ENCODE results near the gene RABL6.
"Not testable (repeated sequence)": the region's sequence is repeated elsewhere in the genome, so short reads cannot be mapped to it uniquely, and the experiment has no call there.

DNA sequence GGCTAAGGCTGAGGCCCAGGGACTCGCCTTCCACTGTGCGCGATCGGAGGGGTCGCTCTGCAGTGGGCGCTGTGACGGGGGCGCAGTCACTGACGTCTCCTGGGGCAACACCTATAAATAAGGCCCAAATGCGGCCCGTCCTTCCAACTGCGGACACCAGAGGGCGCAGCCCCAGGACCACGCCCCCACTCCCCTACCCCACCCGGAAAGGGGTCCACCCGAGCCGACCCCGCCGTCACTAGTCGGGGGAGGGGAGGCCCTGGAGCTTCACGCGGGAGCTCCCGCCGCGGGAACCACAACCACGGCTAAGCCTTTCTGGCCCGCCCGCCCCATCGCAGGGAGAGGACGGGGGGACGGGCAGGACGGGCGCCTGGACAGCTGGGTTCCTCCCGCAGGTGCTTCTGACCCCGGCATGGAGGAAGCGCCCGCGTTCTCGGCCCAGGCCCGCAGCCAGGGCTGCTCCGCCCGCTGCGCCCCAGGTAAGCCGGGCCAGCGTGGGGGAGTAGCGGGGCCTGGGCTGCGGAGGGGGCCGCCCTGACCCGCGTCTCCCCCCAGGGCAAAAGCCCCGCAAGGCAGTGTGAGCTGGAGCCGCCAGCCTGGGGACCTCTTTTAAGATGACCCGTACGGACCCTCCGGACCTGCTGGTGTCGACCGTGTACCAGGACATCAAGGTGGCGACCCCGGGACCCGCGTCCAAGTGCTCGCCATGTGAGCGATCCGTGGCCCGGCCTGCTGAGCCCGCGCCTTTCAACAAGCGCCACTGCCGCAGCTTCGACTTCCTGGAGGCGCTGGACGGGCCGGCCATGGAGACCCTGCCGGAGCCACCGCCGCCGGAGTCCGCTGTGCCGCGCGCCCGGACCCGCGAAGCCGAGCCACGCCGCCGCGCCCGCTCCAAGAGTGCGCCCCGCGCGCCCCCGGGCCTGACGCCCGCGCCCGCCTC lies 36.3 kb downstream of the RABL6 start:
- TF ChIP-seq POLR2A (IDR thresholded peaks at IDR 0.05), result not testable (repeated sequence)
- TF ChIP-seq, protein P1, sequence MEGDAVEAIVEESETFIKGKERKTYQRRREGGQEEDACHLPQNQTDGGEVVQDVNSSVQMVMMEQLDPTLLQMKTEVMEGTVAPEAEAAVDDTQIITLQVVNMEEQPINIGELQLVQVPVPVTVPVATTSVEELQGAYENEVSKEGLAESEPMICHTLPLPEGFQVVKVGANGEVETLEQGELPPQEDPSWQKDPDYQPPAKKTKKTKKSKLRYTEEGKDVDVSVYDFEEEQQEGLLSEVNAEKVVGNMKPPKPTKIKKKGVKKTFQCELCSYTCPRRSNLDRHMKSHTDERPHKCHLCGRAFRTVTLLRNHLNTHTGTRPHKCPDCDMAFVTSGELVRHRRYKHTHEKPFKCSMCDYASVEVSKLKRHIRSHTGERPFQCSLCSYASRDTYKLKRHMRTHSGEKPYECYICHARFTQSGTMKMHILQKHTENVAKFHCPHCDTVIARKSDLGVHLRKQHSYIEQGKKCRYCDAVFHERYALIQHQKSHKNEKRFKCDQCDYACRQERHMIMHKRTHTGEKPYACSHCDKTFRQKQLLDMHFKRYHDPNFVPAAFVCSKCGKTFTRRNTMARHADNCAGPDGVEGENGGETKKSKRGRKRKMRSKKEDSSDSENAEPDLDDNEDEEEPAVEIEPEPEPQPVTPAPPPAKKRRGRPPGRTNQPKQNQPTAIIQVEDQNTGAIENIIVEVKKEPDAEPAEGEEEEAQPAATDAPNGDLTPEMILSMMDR (IDR thresholded peaks at IDR 0.05), result peak; percentile 56 to 78 (median 68)

Measured in body of pancreas (tissue), 4 donors.